ENCODE results near the gene INO80B.

GRCh38 chr2:74474481-74474880, 19.6 kb downstream of the INO80B start:
- TF ChIP-seq, protein P1, sequence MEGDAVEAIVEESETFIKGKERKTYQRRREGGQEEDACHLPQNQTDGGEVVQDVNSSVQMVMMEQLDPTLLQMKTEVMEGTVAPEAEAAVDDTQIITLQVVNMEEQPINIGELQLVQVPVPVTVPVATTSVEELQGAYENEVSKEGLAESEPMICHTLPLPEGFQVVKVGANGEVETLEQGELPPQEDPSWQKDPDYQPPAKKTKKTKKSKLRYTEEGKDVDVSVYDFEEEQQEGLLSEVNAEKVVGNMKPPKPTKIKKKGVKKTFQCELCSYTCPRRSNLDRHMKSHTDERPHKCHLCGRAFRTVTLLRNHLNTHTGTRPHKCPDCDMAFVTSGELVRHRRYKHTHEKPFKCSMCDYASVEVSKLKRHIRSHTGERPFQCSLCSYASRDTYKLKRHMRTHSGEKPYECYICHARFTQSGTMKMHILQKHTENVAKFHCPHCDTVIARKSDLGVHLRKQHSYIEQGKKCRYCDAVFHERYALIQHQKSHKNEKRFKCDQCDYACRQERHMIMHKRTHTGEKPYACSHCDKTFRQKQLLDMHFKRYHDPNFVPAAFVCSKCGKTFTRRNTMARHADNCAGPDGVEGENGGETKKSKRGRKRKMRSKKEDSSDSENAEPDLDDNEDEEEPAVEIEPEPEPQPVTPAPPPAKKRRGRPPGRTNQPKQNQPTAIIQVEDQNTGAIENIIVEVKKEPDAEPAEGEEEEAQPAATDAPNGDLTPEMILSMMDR (IDR thresholded peaks at IDR 0.05; ENCODE audit: insufficient read depth, low read length): no peak
- no peak for TF ChIP-seq POLR2AphosphoS5 (IDR thresholded peaks at IDR 0.05; ENCODE audit: low read depth)
- no peak for TF ChIP-seq GABPA (IDR thresholded peaks at IDR 0.05; ENCODE audit: low read depth)
- TF ChIP-seq, protein P2, sequence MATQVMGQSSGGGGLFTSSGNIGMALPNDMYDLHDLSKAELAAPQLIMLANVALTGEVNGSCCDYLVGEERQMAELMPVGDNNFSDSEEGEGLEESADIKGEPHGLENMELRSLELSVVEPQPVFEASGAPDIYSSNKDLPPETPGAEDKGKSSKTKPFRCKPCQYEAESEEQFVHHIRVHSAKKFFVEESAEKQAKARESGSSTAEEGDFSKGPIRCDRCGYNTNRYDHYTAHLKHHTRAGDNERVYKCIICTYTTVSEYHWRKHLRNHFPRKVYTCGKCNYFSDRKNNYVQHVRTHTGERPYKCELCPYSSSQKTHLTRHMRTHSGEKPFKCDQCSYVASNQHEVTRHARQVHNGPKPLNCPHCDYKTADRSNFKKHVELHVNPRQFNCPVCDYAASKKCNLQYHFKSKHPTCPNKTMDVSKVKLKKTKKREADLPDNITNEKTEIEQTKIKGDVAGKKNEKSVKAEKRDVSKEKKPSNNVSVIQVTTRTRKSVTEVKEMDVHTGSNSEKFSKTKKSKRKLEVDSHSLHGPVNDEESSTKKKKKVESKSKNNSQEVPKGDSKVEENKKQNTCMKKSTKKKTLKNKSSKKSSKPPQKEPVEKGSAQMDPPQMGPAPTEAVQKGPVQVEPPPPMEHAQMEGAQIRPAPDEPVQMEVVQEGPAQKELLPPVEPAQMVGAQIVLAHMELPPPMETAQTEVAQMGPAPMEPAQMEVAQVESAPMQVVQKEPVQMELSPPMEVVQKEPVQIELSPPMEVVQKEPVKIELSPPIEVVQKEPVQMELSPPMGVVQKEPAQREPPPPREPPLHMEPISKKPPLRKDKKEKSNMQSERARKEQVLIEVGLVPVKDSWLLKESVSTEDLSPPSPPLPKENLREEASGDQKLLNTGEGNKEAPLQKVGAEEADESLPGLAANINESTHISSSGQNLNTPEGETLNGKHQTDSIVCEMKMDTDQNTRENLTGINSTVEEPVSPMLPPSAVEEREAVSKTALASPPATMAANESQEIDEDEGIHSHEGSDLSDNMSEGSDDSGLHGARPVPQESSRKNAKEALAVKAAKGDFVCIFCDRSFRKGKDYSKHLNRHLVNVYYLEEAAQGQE (IDR thresholded peaks at IDR 0.05; ENCODE audit: insufficient replicate concordance, low read depth): no peak
- TF ChIP-seq SPI1 (IDR thresholded peaks at IDR 0.05; ENCODE audit: borderline replicate concordance, low read depth): no peak

All from HL-60 (cell line).